Brain microvascular endothelial cell (primary cell): Measurements from ENCODE around the gene COQ4.
A peak's percentile ranks its signal among the peaks of the same experiment; 100 is the strongest.

Experiments
- DNase-seq: peaks from one replicate; pipeline ENCODE4 v3.0.0-alpha.2; 2020
- H3K27ac ChIP-seq: fragments of 250-450 bp; sonication (Bioruptor Pico); 2 replicates; pipeline ENCODE4 v1.5.1; 2020; ENCODE audit warnings: mild to moderate bottlenecking, moderate library complexity
- H3K27me3 ChIP-seq: fragments of 250-450 bp; sonication (Bioruptor Pico); replicated peaks from 2 replicates; pipeline ENCODE4 v1.5.1; 2020; ENCODE audit warnings: mild to moderate bottlenecking
- H3K36me3 ChIP-seq: fragments of 250-450 bp; sonication (Bioruptor Pico); replicated peaks from 2 replicates; pipeline ENCODE4 v1.5.1; 2020; ENCODE audit warnings: mild to moderate bottlenecking
- H3K4me3 ChIP-seq: 2 replicates; pipeline ENCODE4 v1.5.1; 2011; ENCODE audit warnings: low read depth, mild to moderate bottlenecking, control low read depth, low read length, moderate library complexity
- CTCF ChIP-seq: IDR thresholded peaks from 2 replicates; pipeline ENCODE4 v1.5.1; 2011; ENCODE audit warnings: low read depth, mild to moderate bottlenecking, moderate library complexity, low read length, control low read depth, inconsistent platforms; ENCODE audit errors: missing control alignments
- in situ Hi-C: cut with HindIII; loops from 2 replicates; pipeline ENCODE4 v1.10.0; 2017; ENCODE audit warnings: low sequenced_read_pairs, low pct_ligation_motif_present

COQ4 gene

GRCh38 chr9:128322404-128323211, at the start of gene COQ4, which contains the start of gene TRUB2:
Gene COQ4, plus strand, starts transcription at chr9:128322839. Its CDS starts 20 bp downstream, at chr9:128322859.
Gene TRUB2, minus strand, starts transcription at chr9:128322447. Its CDS starts 39 bp downstream, at chr9:128322408.
- no peak for TF ChIP-seq CTCF
- peaks cover 34% of the 10 kb centered on the region for H3K36me3 ChIP-seq
- no peaks in the 10 kb centered on the region for H3K27me3 ChIP-seq
- H3K4me3 ChIP-seq: peak within 1 kb of the TSS; percentile 93
- H3K27ac ChIP-seq: peak within 1 kb of the TSS; percentile 88
- in situ Hi-C loops: no loop called here
- peak; percentile 90 for DNase-seq

GRCh38 chr9:128274245-128274644, 48.4 kb upstream of the COQ4 start:
- TF ChIP-seq CTCF: no peak
- Histone ChIP-seq H3K27ac (peak overlapping the region; percentile 98), H3K36me3 (peaks cover 36% of the 10 kb centered on the region), H3K4me3 (peak overlapping the region; percentile 95), H3K27me3 (no peaks in the 10 kb centered on the region)
- DNase-seq: no peak
- in situ Hi-C loops: no loop called here

- peak within 1 kb of the TSS; percentile 98 for H3K27ac ChIP-seq
- in situ Hi-C loops: no loop called here
- no peak for TF ChIP-seq CTCF
- DNase-seq: peak; percentile 54
- H3K36me3 ChIP-seq: peaks cover 31% of the 10 kb centered on the region
- no peaks in the 10 kb centered on the region for H3K27me3 ChIP-seq
- peak within 1 kb of the TSS; percentile 95 for H3K4me3 ChIP-seq
Measured at GRCh38 chr9:128275198-128276007, 47.2 kb upstream of the COQ4 start, which contains the start of gene GOLGA2. Gene GOLGA2, minus strand, starts transcription at chr9:128276007. Its CDS starts 31 bp downstream, at chr9:128275976.

GRCh38 chr9:128276008-128276573, 46.5 kb upstream of the COQ4 start, which contains the start of gene SWI5:
Gene SWI5, plus strand, starts transcription at chr9:128276276.
- in situ Hi-C loops: no loop called here
- Histone ChIP-seq H3K4me3 (peak within 1 kb of the TSS; percentile 95), H3K36me3 (peaks cover 28% of the 10 kb centered on the region)

More at GRCh38 chr9:128276008-128276573, 46.5 kb upstream of the COQ4 start, which contains the start of gene SWI5:
- peak within 1 kb of the TSS; percentile 98 for H3K27ac ChIP-seq
- H3K27me3 ChIP-seq: no peaks in the 10 kb centered on the region
- DNase-seq: peak; percentile 99
- no peak for TF ChIP-seq CTCF
